ENCODE results near the gene NUDT2.

The NUDT2 gene

DNA sequence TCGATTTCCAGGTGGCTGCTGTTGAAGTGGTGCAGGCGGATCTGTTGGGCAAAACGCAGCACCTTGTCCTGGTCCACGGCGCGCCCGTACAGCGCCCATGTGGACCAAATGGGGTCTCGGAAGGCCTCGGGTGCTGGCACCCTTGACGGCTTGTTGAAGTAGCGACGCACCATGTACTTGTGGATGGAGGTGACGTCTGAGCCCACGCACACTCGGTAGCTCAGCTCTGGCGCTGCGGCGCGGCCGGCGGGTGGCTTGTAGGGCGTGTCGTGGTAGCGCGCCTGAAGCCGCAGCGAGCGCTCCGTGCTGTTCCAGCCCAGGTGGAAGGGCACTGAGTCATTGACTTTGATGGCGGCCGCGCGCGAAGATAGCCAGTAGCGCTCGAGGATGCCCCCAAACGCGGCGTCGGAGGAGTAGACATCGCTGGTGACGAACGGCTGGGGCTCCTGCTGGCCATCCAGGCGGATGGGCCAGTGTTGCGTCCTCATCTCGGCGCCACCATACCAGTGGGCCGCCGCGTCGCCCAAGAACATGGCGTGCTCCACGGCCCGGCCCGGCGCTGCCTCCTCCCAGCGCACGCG is 42.6 kb downstream of the NUDT2 start:
- DNase-seq: no peak

DNA sequence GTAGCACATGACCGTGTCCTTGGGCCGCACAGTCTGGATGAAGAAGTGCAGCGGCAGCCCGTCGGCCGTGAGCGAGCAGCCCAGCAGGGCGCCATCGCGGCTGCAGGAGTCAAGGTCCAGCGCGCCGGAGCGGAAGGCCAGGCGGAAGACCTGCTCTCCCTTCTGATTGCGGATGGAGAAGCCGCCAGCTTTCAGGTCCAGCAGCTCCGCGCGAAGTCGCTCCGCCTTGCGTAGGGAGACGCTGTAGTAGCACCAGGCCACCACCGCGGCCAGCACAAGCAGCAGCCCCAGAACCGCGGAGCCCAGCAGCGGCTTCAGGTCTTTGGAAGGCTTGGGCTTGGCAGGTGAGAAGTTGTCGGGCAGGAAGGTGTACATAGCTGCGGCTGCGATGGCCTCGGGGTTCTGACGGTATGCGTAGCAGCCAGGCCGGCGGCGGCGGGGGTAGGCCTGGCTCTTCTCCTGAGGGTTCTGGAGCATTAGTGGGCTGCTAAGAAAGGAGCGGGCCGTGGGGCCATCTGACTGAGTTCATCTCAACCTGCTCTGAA is 43.2 kb downstream of the NUDT2 start:
- no peak for DNase-seq

DNA sequence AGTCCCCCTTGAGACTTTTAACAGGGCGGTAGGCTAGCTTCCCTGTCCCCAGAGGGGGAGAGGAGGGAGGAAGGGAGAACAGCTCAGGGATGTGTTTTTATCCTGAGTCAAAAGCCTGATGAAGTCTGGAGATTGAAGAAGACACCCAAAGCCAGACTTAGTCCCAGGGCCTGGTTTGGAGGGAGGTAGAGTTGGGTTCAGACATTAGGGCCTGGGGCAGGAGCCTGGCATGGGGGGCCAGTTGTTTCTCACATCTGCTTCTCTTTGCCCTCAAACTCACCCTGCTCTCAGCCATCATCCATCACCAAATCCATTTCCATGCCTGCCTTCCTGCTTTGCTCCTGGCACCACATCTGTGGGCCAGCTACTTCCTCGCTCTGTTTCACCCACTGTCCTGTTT is 44.4 kb downstream of the NUDT2 start:
- no peak for DNase-seq

DNA sequence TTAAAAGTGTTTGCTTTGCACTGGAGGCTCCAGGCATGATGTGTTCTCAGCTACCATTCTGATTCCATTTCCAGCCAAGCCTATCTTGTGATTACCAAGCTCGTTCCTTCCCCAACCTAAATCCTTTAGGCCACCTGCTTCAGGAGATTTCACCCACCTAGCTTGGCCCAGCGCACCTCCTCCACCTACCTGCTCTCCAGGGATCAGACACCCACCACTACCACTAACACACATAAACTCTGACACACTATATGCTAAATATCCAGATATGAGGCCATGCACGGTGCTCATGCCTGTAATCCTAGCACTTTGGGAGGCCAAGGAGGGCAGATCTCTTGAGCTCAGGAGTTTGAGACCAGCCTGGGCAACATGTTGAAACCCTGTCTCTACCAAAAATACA is 45.0 kb downstream of the NUDT2 start:
- DNase-seq: no peak

DNA sequence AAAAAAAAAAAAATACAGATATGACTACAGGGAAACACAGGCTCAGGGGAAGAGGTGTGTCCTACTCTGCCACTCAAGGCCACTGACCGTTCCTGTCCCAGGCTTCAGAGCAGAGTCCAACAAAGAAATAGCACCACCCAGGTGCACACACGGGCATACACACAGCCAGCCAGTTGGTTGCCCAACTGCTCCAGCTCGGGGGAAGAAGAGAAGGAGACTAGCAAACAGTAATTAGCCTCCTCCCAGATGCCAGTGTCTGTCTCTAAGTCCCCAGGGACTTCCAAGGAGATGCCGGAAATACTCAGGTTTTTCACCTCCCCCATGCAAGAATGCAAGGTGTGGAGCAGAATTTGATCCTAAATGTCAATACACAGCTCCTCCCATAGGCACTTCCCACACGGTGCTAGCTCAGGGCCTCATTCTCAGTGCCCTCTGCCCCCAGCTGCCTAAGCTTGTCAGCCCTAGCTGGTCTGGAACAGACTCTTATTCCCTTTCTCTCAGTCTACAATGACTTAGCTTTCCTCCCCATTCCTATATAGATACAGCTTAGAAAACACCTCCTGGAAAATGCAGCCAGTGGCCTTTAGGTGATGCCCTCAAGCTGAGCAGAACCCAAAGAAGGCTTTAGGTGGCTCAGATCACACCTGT is 45.7 kb downstream of the NUDT2 start:
- DNase-seq: no peak

DNA sequence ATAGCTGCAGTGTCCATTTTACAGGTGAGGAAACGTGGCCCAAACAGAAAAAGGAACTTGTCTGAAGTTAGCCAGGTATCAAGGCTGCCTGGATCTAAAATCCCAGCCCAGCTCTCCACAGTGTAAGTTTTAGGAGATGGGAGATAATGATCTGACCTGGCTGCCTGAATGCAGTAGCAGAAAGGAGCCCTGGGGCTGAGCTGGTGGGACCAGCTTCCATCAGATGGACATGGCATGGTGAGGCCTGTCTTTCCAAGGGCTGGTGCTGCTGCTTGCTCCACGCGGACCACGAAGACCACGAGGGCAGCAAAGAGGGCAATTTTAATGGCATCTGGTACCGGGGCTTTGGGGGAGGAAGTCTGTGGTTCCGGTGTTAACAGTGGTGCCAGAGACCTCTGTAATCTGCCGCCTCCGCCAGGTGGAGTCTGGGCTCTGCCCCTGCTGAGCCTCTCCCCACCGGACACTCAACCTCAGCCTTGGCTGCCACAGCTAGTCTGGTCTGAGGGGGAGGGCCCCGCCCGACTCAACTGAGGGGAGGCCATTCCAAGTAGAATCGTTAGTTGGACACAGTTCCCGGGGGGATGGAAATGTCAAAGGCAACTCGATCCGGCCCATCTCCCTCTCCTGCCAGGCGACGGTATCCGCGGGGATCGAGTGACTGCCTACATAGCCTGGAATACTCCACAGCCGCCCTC is 46.7 kb downstream of the NUDT2 start:
- DNase-seq: peak; percentile 39

DNA sequence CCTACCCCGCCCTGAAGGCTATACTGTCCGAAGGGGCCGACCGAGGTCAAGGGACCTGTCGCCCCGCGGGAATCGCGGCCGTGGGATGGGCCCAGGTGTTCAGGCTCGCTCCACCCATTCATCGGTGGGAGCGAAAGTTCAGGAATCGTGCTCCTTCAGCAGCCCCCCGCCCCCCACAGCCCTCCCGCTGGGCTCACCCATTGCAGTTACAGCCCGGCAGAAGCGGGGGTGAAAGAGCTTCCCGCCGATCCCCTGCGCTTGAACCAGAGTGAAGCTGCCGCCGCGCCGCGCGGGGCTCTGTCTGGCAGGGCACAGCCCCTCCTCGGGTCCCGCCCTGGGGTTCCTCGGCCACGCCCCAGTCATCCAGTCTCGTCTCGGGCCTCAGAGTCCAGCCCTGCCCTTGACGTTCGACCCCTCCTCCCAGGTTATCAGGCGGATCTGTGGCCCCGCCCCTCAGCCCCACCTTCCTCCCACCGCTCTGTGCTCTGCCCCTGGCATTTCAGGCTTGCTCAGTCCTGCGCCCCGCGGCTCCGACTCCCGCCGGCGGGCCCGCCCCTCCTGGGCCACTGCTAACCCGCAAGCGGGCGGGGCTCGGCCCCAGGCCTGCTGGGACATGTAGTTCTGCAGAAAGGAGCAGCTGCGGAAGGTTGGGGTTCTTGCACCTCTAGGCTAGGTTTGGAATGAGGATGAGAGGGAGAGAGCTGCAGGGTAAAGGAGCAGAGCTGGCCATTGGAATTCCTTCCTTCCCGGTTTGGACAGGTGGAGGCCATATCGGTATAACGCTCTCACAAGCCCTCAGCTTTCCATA is 47.4 kb downstream of the NUDT2 start, which contains the start of gene MYORG:
TSS of gene MYORG (minus strand) at position 303 of the 808 bp plus-strand sequence. CDS start 3,955 bp downstream, outside the sequence.
- peak; percentile 83 for DNase-seq

DNA sequence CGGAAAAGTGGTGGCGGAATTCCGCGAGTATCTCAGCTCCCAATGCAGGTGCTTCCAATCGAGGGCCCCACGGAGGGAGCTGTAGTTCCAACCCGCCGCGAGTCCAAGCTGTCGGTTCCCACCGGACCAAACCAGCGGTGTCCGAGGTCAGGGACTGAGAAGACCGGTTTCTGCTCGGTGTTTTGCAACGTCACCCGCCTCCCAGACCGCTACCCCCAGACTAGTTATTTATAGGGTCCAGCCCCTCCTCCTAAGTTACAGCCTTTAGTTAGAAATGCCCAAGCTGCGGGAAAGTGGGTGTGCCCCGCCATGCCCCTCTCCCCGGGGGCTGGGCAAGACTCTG is 48.0 kb downstream of the NUDT2 start:
- DNase-seq: no peak

DNA sequence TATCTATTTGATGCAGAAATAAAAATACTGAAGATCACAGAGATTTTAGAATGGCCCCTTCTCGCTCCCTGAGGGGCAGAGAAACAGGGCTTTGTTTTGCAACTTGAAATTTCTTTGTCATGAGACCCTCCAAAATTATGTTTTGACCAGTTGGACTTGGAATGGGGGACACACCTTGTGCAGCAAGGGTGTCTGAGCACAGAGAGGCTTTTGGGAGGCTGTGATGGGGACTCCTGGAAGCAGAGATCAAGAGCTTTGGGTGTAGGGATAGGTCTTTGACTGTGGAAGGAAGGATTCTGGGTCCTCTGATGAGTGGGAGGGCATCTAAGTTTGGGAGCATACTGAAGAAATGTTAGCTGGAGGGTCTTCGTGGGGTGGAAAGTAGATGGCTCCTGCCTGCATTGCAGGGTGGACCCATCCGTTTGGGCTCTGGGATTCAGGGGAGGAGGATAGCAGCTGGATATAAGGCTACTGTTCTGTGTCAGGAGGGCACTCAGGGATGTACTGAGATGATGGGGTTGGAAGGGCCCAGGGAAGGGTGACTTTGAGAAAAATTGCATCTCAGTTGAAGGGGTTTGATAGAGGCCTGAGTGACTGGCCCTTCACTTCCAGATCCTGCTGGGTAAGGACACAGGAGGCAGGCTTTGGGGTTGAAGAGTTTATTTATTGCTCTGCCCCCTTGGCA is 49.1 kb downstream of the NUDT2 start:
- DNase-seq: no peak

DNA sequence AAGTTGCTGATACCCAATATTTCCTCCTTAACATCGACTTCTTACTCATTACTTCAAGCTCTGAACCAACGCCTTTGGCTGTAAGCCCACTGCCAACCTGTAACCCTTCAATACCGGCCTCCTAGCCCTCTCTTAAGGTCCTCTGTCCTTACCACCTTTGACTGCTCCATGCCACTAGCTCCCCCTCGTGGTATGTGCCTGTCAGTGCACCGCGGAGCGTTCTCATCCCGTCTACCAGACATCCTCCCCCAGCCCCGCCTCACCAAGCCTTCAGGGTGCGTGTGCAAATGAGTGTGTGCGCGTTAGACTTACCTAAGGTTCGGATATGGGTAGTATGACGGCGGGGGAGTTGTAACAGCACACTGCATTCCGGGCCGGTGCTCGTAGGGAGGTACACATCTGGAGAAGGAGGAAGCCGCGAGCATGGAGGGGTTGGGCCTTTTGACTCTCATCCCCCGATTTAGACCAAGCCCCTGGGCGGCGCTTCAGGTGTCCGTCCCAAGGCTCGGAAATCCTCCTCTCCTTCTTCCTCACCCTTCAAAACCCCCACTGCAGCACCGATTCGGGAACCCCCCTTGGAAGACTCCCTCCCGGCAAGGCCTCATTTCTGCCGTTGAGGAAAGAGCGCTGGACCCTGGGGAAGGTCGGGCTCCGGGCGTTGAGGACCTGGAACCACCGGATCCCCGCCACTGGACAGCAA is 50.1 kb downstream of the NUDT2 start:
- peak; percentile 63 for DNase-seq

DNA sequence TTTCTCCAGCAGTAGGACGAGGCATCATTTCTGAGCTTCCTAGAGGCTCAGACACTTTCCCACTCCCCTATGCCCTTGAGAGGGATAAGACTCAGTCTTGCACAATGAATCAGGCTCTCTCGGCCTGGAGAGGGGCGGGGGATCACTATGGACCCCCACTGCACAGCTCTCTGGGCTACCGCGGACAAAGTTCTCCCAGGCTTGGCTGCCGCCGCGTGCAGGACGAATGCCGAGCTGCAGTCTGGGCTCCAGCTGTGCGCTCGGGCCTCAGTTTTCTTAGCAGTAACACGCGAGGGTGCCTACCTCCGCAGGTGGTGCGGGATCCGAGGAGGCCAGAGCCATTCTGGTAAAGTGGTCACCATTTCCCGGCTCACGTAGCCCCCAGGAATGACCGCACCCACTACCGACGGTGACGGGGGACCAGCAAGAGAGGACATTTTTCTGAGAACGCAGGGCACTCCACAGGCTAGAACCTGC is 50.7 kb downstream of the NUDT2 start:
- no peak for DNase-seq

DNA sequence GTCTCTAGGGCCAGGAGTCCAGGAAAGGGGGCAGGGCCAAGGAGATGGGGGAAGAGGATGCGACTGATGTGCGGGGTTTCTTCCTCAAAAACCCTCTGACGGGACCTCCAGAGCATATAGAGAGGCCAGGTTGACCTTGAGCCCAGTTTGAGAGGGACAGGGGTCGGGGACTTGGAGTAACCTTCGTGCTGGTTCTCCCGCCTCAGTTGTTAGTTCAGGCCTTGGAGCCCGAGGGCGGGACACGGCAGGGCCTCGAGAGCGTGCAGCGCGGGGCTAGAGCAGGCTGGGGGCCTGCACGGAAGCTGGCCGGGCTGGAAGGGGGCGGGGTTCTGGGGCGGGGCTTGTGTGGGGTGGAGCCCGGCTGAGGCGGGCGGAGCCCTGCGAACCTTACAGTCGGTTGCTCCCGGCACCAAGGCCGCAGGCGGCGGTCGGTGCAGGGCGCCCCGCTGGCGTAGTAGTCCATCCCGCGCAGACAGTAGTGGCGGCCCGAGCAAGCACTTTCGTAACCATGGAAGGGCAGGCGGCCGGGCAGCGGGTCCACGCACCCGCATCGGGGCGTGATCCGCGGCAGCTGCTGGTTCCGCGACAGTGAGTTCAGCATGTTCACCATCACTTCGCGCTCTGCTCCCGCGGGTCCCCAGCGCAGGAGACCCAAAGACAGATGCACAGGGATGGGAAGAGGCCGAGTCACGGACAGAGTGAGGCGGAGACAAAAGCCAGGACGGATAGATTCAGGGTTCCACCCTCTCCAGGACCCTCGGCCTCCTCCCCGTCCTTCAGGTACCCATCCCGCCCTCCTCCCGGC is 51.3 kb downstream of the NUDT2 start:
- peak; percentile 31 for DNase-seq

DNA sequence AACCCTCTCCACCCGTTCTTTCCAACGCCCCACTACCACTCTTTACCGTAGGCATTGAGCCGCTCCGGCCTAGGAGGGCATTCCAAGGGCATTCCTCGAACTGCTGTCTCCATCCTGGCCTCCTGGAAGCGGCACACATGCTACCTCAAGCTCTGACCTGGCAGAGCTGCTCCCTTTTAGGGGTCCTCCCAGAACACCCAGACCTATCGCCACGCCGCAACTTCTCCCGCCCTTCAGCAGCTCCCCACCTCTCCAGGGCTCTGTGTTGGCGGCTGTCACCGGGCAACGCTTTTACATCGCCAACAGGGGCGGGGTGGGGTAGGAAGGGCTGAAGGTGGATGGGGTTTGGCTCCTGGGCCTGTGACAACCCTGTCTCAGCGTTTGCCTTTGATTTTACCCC is 52.0 kb downstream of the NUDT2 start:
- no peak for DNase-seq

DNA sequence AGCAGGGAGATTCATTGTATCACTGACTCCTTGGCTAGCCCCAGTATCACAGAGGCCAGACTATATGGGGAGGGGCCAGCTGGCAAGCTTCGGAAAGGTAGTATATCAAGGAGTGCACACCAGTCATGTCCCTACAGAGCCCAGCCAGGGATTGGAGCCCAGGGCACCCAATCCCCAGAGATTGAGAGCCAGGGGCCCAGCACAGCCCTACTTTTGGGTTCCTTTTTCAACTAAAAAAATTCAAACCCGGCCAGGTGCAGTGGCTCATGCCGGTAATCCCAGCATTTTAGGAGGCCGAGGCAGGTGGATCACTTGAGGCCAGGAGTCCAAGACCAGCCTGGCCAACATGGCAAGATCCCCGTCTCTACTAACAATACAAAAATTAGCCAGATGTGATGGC is 52.7 kb downstream of the NUDT2 start:
- no peak for DNase-seq

DNA sequence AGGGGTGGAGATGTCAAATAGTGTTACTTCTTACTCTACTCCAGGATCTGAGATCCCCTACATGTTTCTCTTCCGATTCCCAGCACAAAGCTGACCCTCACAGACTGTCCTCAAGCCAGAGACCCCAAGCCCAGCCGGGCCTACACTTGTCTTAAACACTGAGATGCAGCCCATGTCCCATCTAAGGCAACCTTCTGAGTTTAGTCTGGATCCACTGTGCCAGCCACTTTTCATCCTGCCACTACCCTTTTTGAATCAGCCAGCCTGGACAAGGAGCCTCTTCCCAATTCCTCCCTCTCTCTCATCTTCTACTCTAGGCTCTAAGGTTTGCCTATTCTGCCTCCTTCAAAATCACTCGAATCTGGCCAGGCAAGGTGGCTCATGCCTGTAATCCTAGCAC is 53.5 kb downstream of the NUDT2 start:
- DNase-seq: no peak

DNA sequence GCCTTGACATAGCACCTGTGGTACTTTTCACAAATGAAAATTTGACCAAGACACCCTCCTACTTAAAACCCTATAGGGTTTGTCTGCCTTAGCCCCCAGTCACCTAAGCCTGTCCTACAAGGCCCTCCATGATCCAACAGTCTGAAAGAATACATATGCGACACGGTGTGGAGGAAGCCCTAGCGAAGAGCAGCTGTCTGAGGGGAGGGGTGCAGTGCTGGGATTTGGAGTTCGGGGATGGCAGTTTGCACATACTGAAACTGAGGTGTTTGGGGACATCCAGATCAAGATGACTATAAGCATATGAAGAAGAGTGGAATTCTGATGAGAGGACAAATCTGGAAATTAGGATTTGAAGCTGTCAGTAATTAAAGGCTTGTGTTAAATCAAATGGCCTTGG is 54.5 kb downstream of the NUDT2 start:
- no peak for DNase-seq

DNA sequence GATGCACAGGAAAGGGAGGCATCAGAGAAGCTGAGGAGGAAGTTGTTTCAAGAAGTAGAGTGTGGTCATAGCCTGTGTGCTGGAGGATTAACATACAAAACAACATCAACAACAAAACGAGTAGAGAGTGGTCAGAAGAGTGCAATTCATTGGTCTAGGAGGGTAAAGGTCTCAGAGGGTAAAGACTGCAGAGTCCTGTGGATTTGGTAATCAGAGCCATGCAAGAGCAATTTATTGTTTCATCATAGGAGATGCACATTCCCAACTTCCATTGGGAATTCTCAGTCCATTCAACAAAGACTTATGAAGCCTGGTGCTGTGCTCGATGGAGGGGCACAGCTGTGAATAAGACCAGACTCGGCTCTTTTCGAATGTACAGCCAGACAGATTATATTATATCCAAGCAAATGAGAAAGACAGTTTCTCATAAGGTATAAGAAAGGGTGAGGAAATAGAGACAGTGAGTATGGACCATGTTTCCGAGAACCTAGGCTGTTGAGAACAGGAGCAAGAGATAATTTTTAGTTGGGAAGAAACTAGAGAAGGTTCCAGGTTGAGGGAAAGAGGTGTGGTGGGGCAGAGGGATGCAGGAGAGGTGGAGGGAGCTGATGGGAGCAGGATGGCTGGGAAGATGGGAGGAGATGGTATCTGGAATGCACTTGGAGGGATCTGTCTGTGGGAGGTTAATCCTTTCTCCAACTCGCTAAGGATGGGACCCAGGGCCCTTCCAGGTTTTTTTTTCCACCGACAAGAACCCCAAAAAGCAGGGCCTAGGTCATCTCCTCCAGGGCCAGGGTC is 55.2 kb downstream of the NUDT2 start:
- DNase-seq: no peak

DNA sequence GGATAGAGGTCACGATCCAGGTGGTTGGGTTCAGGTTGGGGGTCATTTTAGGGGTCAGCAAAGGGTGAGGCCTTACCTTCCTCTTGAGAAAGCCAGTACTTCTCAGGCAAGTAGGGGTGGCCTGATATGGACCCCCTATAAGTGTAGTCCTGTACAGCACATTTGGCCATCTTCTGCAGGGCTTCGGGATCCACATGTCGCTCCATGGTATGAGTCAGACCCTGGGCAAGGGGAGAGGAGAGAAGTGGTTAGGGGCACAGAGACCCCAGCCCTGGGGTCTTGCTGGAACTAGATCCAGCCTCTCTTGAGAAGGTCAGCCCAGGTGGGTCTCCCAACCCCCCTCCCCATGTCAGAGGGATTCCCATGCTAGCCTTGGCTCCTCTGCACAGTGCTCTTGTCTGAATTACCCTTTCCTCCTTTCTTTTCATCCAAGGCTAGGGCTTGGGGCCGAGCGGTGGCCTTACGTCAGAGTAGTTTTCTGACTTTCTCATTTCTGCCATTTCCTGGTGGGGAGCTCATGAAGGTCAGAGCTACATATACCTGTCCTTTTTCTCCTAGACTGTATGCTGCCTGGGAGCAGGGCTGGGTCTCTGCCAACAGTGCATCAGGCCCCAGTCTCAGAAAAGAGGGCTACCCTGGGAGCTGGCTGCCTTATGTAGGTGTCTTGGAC is 56.3 kb downstream of the NUDT2 start:
- no peak for DNase-seq

DNA sequence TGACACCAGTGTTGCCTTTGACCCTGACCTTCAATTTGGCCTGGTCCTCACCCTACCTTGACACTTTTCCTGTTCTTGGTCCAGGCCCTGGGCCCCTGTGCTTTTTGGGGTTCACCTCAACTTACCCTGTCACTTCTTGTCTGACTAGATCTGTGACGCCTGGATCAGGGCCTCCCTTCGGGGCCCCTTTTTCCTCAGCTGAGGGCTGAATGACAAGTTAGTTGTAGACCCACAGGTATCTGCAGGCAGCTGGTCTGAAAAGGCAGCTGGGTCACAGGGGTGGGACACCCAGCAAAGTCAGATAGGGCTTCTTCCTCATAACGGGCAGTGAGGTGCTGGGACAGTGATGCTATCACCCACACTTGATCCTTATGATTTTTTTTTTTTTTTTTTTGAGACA is 57.3 kb downstream of the NUDT2 start:
- no peak for DNase-seq

DNA sequence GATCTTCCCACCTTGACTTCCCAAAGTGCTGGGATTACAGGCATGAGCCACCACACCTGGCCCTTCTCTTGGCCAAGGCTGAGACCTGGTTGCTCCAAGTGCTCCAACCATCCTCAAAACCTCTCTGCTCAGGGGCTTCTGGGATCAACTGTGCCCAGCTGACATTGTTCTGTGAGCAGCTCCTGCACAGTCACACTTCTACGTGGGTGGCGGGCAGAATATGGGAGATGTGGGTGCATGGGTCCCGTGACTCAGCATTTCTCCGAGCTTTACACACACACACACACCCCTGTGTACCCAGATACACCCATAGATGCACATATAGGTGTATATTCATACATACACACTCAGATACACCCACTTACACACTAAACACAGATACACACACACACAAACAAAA is 57.9 kb downstream of the NUDT2 start:
- no peak for DNase-seq

Measured in NCI-H226 (cell line).